ENCODE data around the gene ARHGEF11.

The ARHGEF11 gene

GRCh38 chr1:156899956-156900718 lies 145.4 kb downstream of the ARHGEF11 start:
- FAIRE-seq (no peak), DNase-seq (ENCODE audit: extremely low spot score, insufficient read length, low read depth) (no peak)

GRCh38 chr1:156898971-156899664 lies 146.4 kb downstream of the ARHGEF11 start:
- no peak for DNase-seq (ENCODE audit: extremely low spot score, insufficient read length, low read depth)
- no peak for FAIRE-seq

- DNase-seq (ENCODE audit: extremely low spot score, insufficient read length, low read depth) (no peak), FAIRE-seq (no peak)
These were observed 147.4 kb downstream of the ARHGEF11 start for GRCh38 chr1:156898161-156898566.

- DNase-seq (ENCODE audit: extremely low spot score, insufficient read length, low read depth) (no peak), FAIRE-seq (no peak)
These were observed 148.3 kb downstream of the ARHGEF11 start for GRCh38 chr1:156897078-156897825.

GRCh38 chr1:156896490-156897033 lies 149.0 kb downstream of the ARHGEF11 start:
- FAIRE-seq (no peak), DNase-seq (ENCODE audit: extremely low spot score, insufficient read length, low read depth) (no peak)

- no peak for FAIRE-seq
- no peak for DNase-seq (ENCODE audit: extremely low spot score, insufficient read length, low read depth)
These were observed 149.6 kb downstream of the ARHGEF11 start for GRCh38 chr1:156895927-156896326.

GRCh38 chr1:156895455-156895812 lies 150.1 kb downstream of the ARHGEF11 start:
- FAIRE-seq, result no peak

GRCh38 chr1:156894711-156895454 lies 150.7 kb downstream of the ARHGEF11 start:
- DNase-seq (ENCODE audit: extremely low spot score, insufficient read length, low read depth), result no peak
- no peak for FAIRE-seq

More at GRCh38 chr1:156895455-156895812, 150.1 kb downstream of the ARHGEF11 start:
- no peak for DNase-seq (ENCODE audit: extremely low spot score, insufficient read length, low read depth)

- DNase-seq (ENCODE audit: extremely low spot score, insufficient read length, low read depth) (no peak), FAIRE-seq (no peak)
These were observed 151.5 kb downstream of the ARHGEF11 start for GRCh38 chr1:156894001-156894400.

GRCh38 chr1:156893048-156893953 lies 152.2 kb downstream of the ARHGEF11 start, which contains the start of gene PEAR1:
Gene PEAR1, plus strand, starts transcription at chr1:156893718. Its CDS starts 10,209 bp downstream, at chr1:156903927.
- no peak for FAIRE-seq

GRCh38 chr1:156892190-156893047 lies 153.1 kb downstream of the ARHGEF11 start:
- peak; percentile 58 for DNase-seq (ENCODE audit: extremely low spot score, insufficient read length, low read depth)
- peak; percentile 5 for FAIRE-seq

More at GRCh38 chr1:156893048-156893953, 152.2 kb downstream of the ARHGEF11 start, which contains the start of gene PEAR1:
- DNase-seq (ENCODE audit: extremely low spot score, insufficient read length, low read depth), result no peak

- peak; percentile 50 for DNase-seq (ENCODE audit: extremely low spot score, insufficient read length, low read depth)
- FAIRE-seq, result peak; percentile 78
These were observed 155.6 kb downstream of the ARHGEF11 start for GRCh38 chr1:156889802-156890580.

GRCh38 chr1:156887734-156888133 lies 157.8 kb downstream of the ARHGEF11 start:
- FAIRE-seq, result no peak
- DNase-seq (ENCODE audit: extremely low spot score, insufficient read length, low read depth), result no peak

- FAIRE-seq (no peak), DNase-seq (ENCODE audit: extremely low spot score, insufficient read length, low read depth) (no peak)
These were observed 158.2 kb downstream of the ARHGEF11 start for GRCh38 chr1:156887317-156887716.

- no peak for DNase-seq (ENCODE audit: extremely low spot score, insufficient read length, low read depth)
These were observed 158.8 kb downstream of the ARHGEF11 start for GRCh38 chr1:156886583-156887281.

GRCh38 chr1:156885880-156886355 lies 159.6 kb downstream of the ARHGEF11 start:
- no peak for FAIRE-seq
- DNase-seq (ENCODE audit: extremely low spot score, insufficient read length, low read depth), result no peak

More at GRCh38 chr1:156886583-156887281, 158.8 kb downstream of the ARHGEF11 start:
- FAIRE-seq, result no peak
